Liver (tissue), 9 donors: ENCODE results near the gene NANOS1. TPM values are rescaled to one million over a fixed set of nuclear protein-coding genes. Genes with fewer than 3 reads are reported as not detected.

Experiments
- DNase-seq: peaks from one replicate; pipeline ENCODE4 v3.0.0-alpha.2; 2017; ENCODE audit warnings: low spot score
- H3K27ac ChIP-seq, 2 donors: one replicate each; pipeline ENCODE4 v1.7.0; 2013; ENCODE audit warnings: inconsistent platforms in 2 of 2, low read length in 2 of 2, control low read depth in 1 of 2, low read depth in 1 of 2, mild to moderate bottlenecking in 1 of 2
- H3K27me3 ChIP-seq, 4 donors: one replicate each; pipeline versions ENCODE4 v1.6.1 to v1.7.0; 2013; ENCODE audit warnings: low read length in 3 of 4, inconsistent platforms in 1 of 4, mild to moderate bottlenecking in 1 of 4, moderate library complexity in 1 of 4; ENCODE audit not compliant: control insufficient read depth in 4 of 4, insufficient read depth in 4 of 4
- H3K36me3 ChIP-seq, 4 donors: one replicate each; pipeline versions ENCODE4 v1.6.1 to v1.7.0; 2013; ENCODE audit warnings: low read length in 3 of 4, mild to moderate bottlenecking in 3 of 4, low read depth in 1 of 4, moderate library complexity in 1 of 4; ENCODE audit not compliant: control insufficient read depth in 4 of 4, insufficient read depth in 3 of 4
- H3K4me1 ChIP-seq, 4 donors: one replicate each; pipeline versions ENCODE4 v1.6.1 to v1.7.0; 2013; ENCODE audit warnings: low read length in 3 of 4, mild to moderate bottlenecking in 3 of 4, moderate library complexity in 1 of 4; ENCODE audit not compliant: control insufficient read depth in 4 of 4, insufficient read depth in 4 of 4
- H3K4me3 ChIP-seq, 3 donors: one replicate each; pipeline versions ENCODE4 v1.6.1 to v1.7.0; 2013; ENCODE audit warnings: low read length in 3 of 3, control low read depth in 1 of 3, low read depth in 1 of 3, mild to moderate bottlenecking in 1 of 3
- H3K9ac ChIP-seq, 2 donors: one replicate each; pipeline ENCODE4 v1.7.0; 2013; ENCODE audit warnings: low read length in 2 of 2, mild to moderate bottlenecking in 2 of 2, moderate library complexity in 2 of 2, control low read depth in 1 of 2, low read depth in 1 of 2
- H3K9me3 ChIP-seq, 4 donors: one replicate each; pipeline versions ENCODE4 v1.6.1 to v1.7.0; 2013; ENCODE audit warnings: low read length in 3 of 4; ENCODE audit not compliant: control insufficient read depth in 4 of 4
- ATF3 ChIP-seq: IDR thresholded peaks from 2 replicates; pipeline ENCODE4 v1.6.1; 2016; ENCODE audit warnings: antibody characterized with exemption
- CTCF ChIP-seq: fragments of 150-350 bp; IDR thresholded peaks from 2 replicates; pipeline ENCODE4 v1.5.1; 2017; ENCODE audit warnings: improper control_type of control experiment, low read depth, low read length; ENCODE audit not compliant: missing input control
- EGR1 ChIP-seq, 2 donors: IDR thresholded peaks; 2 replicates each; pipeline ENCODE4 v1.6.1; 2016 to 2018; ENCODE audit warnings: antibody characterized with exemption in 2 of 2, low read depth in 2 of 2
- FOXA1 ChIP-seq: IDR thresholded peaks from 2 replicates; pipeline ENCODE4 v1.6.1; 2016; ENCODE audit warnings: antibody characterized with exemption
- FOXA2 ChIP-seq: IDR thresholded peaks from 2 replicates; pipeline ENCODE4 v1.6.1; 2016; ENCODE audit warnings: antibody characterized with exemption
- GABPA ChIP-seq, 2 donors: IDR thresholded peaks in 1 of 2; conservative IDR thresholded peaks in 1 of 2; 2 replicates each; pipeline ENCODE4 v1.6.1; 2016; ENCODE audit warnings: antibody characterized with exemption in 2 of 2, mild to moderate bottlenecking in 1 of 2, moderate library complexity in 1 of 2
- HNF4A ChIP-seq, 2 donors: conservative IDR thresholded peaks; 2 replicates each; pipeline ENCODE4 v1.6.1; 2016; ENCODE audit warnings: antibody characterized with exemption in 2 of 2, mild to moderate bottlenecking in 2 of 2
- HNF4G ChIP-seq: IDR thresholded peaks from 2 replicates; pipeline ENCODE4 v1.6.1; 2016; ENCODE audit warnings: antibody characterized with exemption
- JUND ChIP-seq, 2 donors: IDR thresholded peaks; 2 replicates each; pipeline ENCODE4 v1.6.1; 2016; ENCODE audit warnings: antibody characterized with exemption in 2 of 2
- MAX ChIP-seq: IDR thresholded peaks from 2 replicates; pipeline ENCODE4 v1.6.1; 2016; ENCODE audit warnings: antibody characterized with exemption
- NR2F2 ChIP-seq: IDR thresholded peaks from 2 replicates; pipeline ENCODE4 v1.6.1; 2016; ENCODE audit warnings: antibody characterized with exemption
- RAD21 ChIP-seq, 2 donors: IDR thresholded peaks; 2 replicates each; pipeline ENCODE4 v1.6.1; 2016; ENCODE audit warnings: antibody characterized with exemption in 2 of 2, mild to moderate bottlenecking in 2 of 2
- REST ChIP-seq: IDR thresholded peaks from 2 replicates; pipeline ENCODE4 v1.6.1; 2016; ENCODE audit warnings: antibody characterized with exemption, mild to moderate bottlenecking
- RXRA ChIP-seq, 2 donors: IDR thresholded peaks; 2 replicates each; pipeline ENCODE4 v1.6.1; 2017 to 2018; ENCODE audit warnings: antibody characterized with exemption in 2 of 2, mild to moderate bottlenecking in 1 of 2
- SP1 ChIP-seq: IDR thresholded peaks from 2 replicates; pipeline ENCODE4 v1.6.1; 2018; ENCODE audit warnings: antibody characterized with exemption, mild to moderate bottlenecking
- TAF1 ChIP-seq: conservative IDR thresholded peaks from 2 replicates; pipeline ENCODE4 v1.6.1; 2016; ENCODE audit warnings: antibody characterized with exemption, mild to moderate bottlenecking
- YY1 ChIP-seq: IDR thresholded peaks from 2 replicates; pipeline ENCODE4 v1.6.1; 2016; ENCODE audit warnings: antibody characterized with exemption, mild to moderate bottlenecking
- ZBTB33 ChIP-seq: IDR thresholded peaks from 2 replicates; pipeline ENCODE4 v1.6.1; 2016; ENCODE audit warnings: antibody characterized with exemption
- WGBS: extraction: QIAGEN DNeasy Blood & Tissue Kit; methylation state at CpG from one replicate; pipeline ENCODE4 v1.1.7; 2013; 5-methylcytosine and 5-hydroxymethylcytosine counted together
- polyA plus RNA-seq, 2 donors: library from polyadenylated mRNA; stranded (reverse) in 1 of 2; unstranded in 1 of 2; fragments of 200-250 nt in 1 of 2; fragments of >200 nt in 1 of 2; fragmentation: Nextera tagmentation in 1 of 2; extraction: Ambion mirVana in 1 of 2; gene quantifications; one replicate each; pipeline versions ENCODE4 v1.2.1 to v1.2.3, GENCODE V29; 2013 to 2015
- total RNA-seq, 2 donors: library from RNA; depleted of rRNA; stranded (reverse); fragments of >200 nt; gene quantifications; one replicate each; pipeline ENCODE4 v1.2.3, GENCODE V29; 2014
- donor health status: healthy.
- donor health status: healthy.
- donor health status: healthy.
- donor health status: healthy.
- donor health status: healthy.

Gene NANOS1
- total and polyA plus RNA-seq, 4 donors: 0.07 to 1.1 (median 0.10) TPM

- Histone ChIP-seq H3K4me1 (peaks cover 8 to 24% (median 12%) of the 10 kb centered on the region in 4 donors), H3K27me3 (no peaks in the 10 kb centered on the region)
- WGBS: 21% methylated on average over 10 of the region's 10 CpGs
These were observed 49.1 kb downstream of the NANOS1 start for GRCh38 chr10:119078422-119079179.

More at GRCh38 chr10:119078422-119079179, 49.1 kb downstream of the NANOS1 start:
- TF ChIP-seq TAF1: no peak
- TF ChIP-seq REST: no peak
- TF ChIP-seq GABPA (IDR thresholded peaks at IDR 0.05 in 1 of 2, conservative IDR thresholded peaks at IDR 0.05 in 1 of 2): no peak
- TF ChIP-seq RXRA (IDR thresholded peaks at IDR 0.05): no peak
- no peak for TF ChIP-seq RAD21 (IDR thresholded peaks at IDR 0.05)
- TF ChIP-seq HNF4A (conservative IDR thresholded peaks at IDR 0.05): no peak
- no peak for TF ChIP-seq SP1
- TF ChIP-seq NR2F2: no peak
- TF ChIP-seq EGR1 (IDR thresholded peaks at IDR 0.05; ENCODE audit: low read depth in 2 of 2): no peak
- TF ChIP-seq MAX: no peak
- no peak for TF ChIP-seq HNF4G
- TF ChIP-seq JUND (IDR thresholded peaks at IDR 0.05): no peak
- TF ChIP-seq ZBTB33: no peak
- TF ChIP-seq ATF3: no peak
- no peak for TF ChIP-seq CTCF
- no peak for TF ChIP-seq FOXA2
- no peak for TF ChIP-seq FOXA1
- no peak for TF ChIP-seq YY1
- Histone ChIP-seq H3K36me3 (peaks cover 0 to 1% (median 0%) of the 10 kb centered on the region in 4 donors), H3K27ac (peak overlapping the region; percentile 99 to 100), H3K4me3 (peak overlapping the region; percentile 28 to 90 (median 80)), H3K9ac (peak overlapping the region; percentile 95), H3K9me3 (no peaks in the 10 kb centered on the region)
- no peak for DNase-seq
